GM21737 (cell line): ENCODE measurements around the gene IFNGR1.

Experiments used
- ATAC-seq: cut with Tn5 transposase; IDR thresholded peaks from one replicate; pipeline ENCODE4 v1.9.1; 2021; ENCODE audit warnings: mild to moderate bottlenecking, moderate library complexity; ENCODE audit not compliant: unreplicated experiment

Gene IFNGR1

GRCh38 chr6:137159912-137160311 lies 59.3 kb downstream of the IFNGR1 start:
- no peak for ATAC-seq

GRCh38 chr6:137157601-137158000 lies 61.6 kb downstream of the IFNGR1 start:
- ATAC-seq = no peak

- ATAC-seq = no peak
Observed at GRCh38 chr6:137156650-137157049, 62.5 kb downstream of the IFNGR1 start.

GRCh38 chr6:137155830-137156229 lies 63.4 kb downstream of the IFNGR1 start:
- ATAC-seq = no peak

- no peak for ATAC-seq
Observed at GRCh38 chr6:137150072-137150471, 69.1 kb downstream of the IFNGR1 start.

- ATAC-seq = no peak
Observed at GRCh38 chr6:137149035-137149393, 70.2 kb downstream of the IFNGR1 start.

GRCh38 chr6:137148306-137149034 lies 70.7 kb downstream of the IFNGR1 start:
- ATAC-seq = no peak
